Psoas muscle (tissue), 8 donors: ENCODE data around the gene RAB3C. TPM values are rescaled to one million over a fixed set of nuclear protein-coding genes. Genes with fewer than 3 reads are reported as not detected.

Source experiments
- ATAC-seq, 4 donors: fragments of 200-7000 bp; cut with Tn5 transposase; one replicate each; pipeline ENCODE4 v1.9.1; 2020; ENCODE audit warnings: moderate library complexity in 3 of 4, mild to moderate bottlenecking in 2 of 4
- DNase-seq, 2 donors: peaks; one replicate each; pipeline ENCODE4 v3.0.0-alpha.2; 2020
- H3K27ac ChIP-seq: fragments of 200-600 bp; one replicate; pipeline ENCODE4 v1.8.0; 2022
- H3K27me3 ChIP-seq, 3 donors: fragments of 200-600 bp in 1 of 3; one replicate each; pipeline versions ENCODE4 v1.6.1 to v1.8.0; 2013 to 2022; ENCODE audit warnings: low read length in 2 of 3, mild to moderate bottlenecking in 2 of 3, moderate library complexity in 1 of 3; ENCODE audit not compliant: insufficient read depth in 3 of 3
- H3K36me3 ChIP-seq, 2 donors: fragments of 200-600 bp in 1 of 2; one replicate each; pipeline versions ENCODE4 v1.6.1 to v1.8.0; 2013 to 2022; ENCODE audit warnings: low read depth in 1 of 2, mild to moderate bottlenecking in 1 of 2, moderate library complexity in 1 of 2; ENCODE audit not compliant: insufficient read depth in 1 of 2
- H3K4me1 ChIP-seq: fragments of 200-600 bp; one replicate; pipeline ENCODE4 v1.8.0; 2022
- H3K4me3 ChIP-seq: fragments of 200-600 bp; one replicate; pipeline ENCODE4 v1.8.0; 2022; ENCODE audit warnings: mild to moderate bottlenecking
- H3K9me3 ChIP-seq: fragments of 200-600 bp; one replicate; pipeline ENCODE4 v1.8.0; 2022
- CTCF ChIP-seq: fragments of 200-600 bp; IDR thresholded peaks from one replicate; pipeline ENCODE4 v1.8.0; 2022; ENCODE audit warnings: antibody characterized with exemption
- WGBS, 3 donors: extraction: QIAGEN DNeasy Blood & Tissue Kit; methylation state at CpG; one replicate each; pipeline versions ENCODE4 v1.1.6 to v1.1.7; 2013; 5-methylcytosine and 5-hydroxymethylcytosine counted together
- intact Hi-C, 2 donors: fragments of 100-400 bp; cut with DNase I; formaldehyde crosslinking; loops; one replicate each; pipeline versions ENCODE4 v1.11.0 to v1.14.2; 2022
- polyA plus RNA-seq, 3 donors: library from polyadenylated mRNA; stranded (reverse); fragments of 200-250 nt; gene quantifications; one replicate each; pipeline ENCODE4 v1.2.3, GENCODE V29; 2013
- total RNA-seq, 4 donors: library from RNA; stranded (reverse); fragmentation: NEBNext Ultra II Directional in 2 of 4; extraction: Animal tissue kit (Norgen Biotek cat#: 25700) in 2 of 4; gene quantifications; one replicate each; pipeline versions ENCODE4 v1.2.1 to v1.2.4, GENCODE V29; 2021 to 2023
- donor health status: healthy with polysubstance abuse.
- donor health status: DM: no; HTN: no; CAD: no; lungs with moderate emphysema.
- donor health status: Bipolar disorder and iron deficiency.
- donor health status: healthy.
- donor health status: DM: yes; HTN: yes; CAD: no.
- donor health status: DM: no; HTN: no; CAD: no.
- donor health status: DM: no; HTN: no; CAD: no.
- donor health status: DM: yes; HTN: yes; CAD: no.

RAB3C gene
- total and polyA plus RNA-seq, 7 donors: 0.16 to 2.2 (median 0.62) TPM

GRCh38 chr5:58825441-58825840 lies 242.6 kb downstream of the RAB3C start:
- Histone ChIP-seq H3K4me1 (no peaks in the 10 kb centered on the region), H3K36me3 (no peaks in the 10 kb centered on the region), H3K4me3 (no peak overlapping the region), H3K9me3 (no peaks in the 10 kb centered on the region), H3K27ac (no peak overlapping the region), H3K27me3 (no peaks in the 10 kb centered on the region)
- ATAC-seq (no peak), DNase-seq (no peak)
- 69 to 93% (median 90%) methylated on average over 2 of the region's 2 CpGs for WGBS, 3 donors
- intact Hi-C loops: no loop called here
- TF ChIP-seq CTCF: no peak

- Histone ChIP-seq H3K27ac (no peak overlapping the region), H3K36me3 (no peaks in the 10 kb centered on the region), H3K4me3 (no peak overlapping the region), H3K27me3 (no peaks in the 10 kb centered on the region), H3K4me1 (no peaks in the 10 kb centered on the region), H3K9me3 (no peaks in the 10 kb centered on the region)
- DNase-seq (no peak), ATAC-seq (no peak)
- intact Hi-C loops: no loop called here
- no peak for TF ChIP-seq CTCF
- 79 to 86% (median 80%) methylated on average over 3 of the region's 3 CpGs for WGBS, 3 donors
Measured at GRCh38 chr5:58825899-58826298, 243.0 kb downstream of the RAB3C start.

- intact Hi-C loops: no loop called here
- H3K36me3 ChIP-seq: no peaks in the 10 kb centered on the region
- H3K27me3 ChIP-seq: no peaks in the 10 kb centered on the region
- no peak for DNase-seq
- no peak overlapping the region for H3K4me3 ChIP-seq
- 12 to 30% (median 16%) methylated on average over 2 of the region's 2 CpGs for WGBS, 3 donors
- no peak for TF ChIP-seq CTCF
- H3K4me1 ChIP-seq: no peaks in the 10 kb centered on the region
- ATAC-seq: no peak
- H3K27ac ChIP-seq: no peak overlapping the region
- H3K9me3 ChIP-seq: no peaks in the 10 kb centered on the region
Measured at GRCh38 chr5:58827463-58827862, 244.6 kb downstream of the RAB3C start.

GRCh38 chr5:58828258-58828657 lies 245.4 kb downstream of the RAB3C start:
- DNase-seq (no peak), ATAC-seq (no peak)
- H3K9me3 ChIP-seq: no peaks in the 10 kb centered on the region
- TF ChIP-seq CTCF: no peak
- no peaks in the 10 kb centered on the region for H3K4me1 ChIP-seq
- no peak overlapping the region for H3K27ac ChIP-seq
- WGBS, 3 donors: 63 to 74% (median 70%) methylated on average over 4 of the region's 4 CpGs
- intact Hi-C loops: no loop called here
- no peaks in the 10 kb centered on the region for H3K27me3 ChIP-seq
- H3K36me3 ChIP-seq: no peaks in the 10 kb centered on the region
- no peak overlapping the region for H3K4me3 ChIP-seq
